ENCODE measurements around the gene DSCAML1. TPM values are rescaled to one million over a fixed set of nuclear protein-coding genes. Genes with fewer than 3 reads are reported as not detected.

DSCAML1 gene
- total and polyA plus RNA-seq, 7 donors: 0.04 to 0.52 (median 0.06) TPM

DNA sequence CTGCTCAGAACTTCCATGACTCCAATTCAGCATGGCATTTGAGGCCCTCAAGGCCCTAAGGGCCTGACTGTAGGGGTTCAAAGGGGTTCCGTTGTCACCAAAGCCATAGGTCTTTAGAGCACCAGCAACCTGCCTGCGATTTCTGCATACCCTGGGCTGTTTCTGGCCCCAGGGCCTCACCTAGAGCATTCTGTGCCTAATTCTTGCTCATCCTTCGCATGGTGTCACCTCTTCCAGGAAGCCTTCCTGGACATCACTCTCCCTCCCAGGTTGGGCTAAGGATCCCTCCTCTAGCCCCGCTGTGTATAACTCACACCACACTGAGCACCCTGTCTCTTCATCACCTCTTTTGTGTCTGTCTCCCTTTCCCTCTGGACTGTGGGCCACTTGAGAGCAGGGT lies 275.0 kb downstream of the DSCAML1 start:
- Histone ChIP-seq H3K27me3 (ENCODE audit: insufficient read depth in 3 of 3, low read length in 2 of 3) (peaks cover 0 to 1% (median 0%) of the 10 kb centered on the region in 3 donors), H3K27ac (no peak overlapping the region), H3K4me1 (no peaks in the 10 kb centered on the region), H3K9me3 (no peaks in the 10 kb centered on the region), H3K36me3 (ENCODE audit: insufficient read depth in 1 of 2, low read depth in 1 of 2) (no peaks in the 10 kb centered on the region), H3K4me3 (no peak overlapping the region)
- intact Hi-C loops (cut with DNase I): no loop called here
- TF ChIP-seq, protein P1, sequence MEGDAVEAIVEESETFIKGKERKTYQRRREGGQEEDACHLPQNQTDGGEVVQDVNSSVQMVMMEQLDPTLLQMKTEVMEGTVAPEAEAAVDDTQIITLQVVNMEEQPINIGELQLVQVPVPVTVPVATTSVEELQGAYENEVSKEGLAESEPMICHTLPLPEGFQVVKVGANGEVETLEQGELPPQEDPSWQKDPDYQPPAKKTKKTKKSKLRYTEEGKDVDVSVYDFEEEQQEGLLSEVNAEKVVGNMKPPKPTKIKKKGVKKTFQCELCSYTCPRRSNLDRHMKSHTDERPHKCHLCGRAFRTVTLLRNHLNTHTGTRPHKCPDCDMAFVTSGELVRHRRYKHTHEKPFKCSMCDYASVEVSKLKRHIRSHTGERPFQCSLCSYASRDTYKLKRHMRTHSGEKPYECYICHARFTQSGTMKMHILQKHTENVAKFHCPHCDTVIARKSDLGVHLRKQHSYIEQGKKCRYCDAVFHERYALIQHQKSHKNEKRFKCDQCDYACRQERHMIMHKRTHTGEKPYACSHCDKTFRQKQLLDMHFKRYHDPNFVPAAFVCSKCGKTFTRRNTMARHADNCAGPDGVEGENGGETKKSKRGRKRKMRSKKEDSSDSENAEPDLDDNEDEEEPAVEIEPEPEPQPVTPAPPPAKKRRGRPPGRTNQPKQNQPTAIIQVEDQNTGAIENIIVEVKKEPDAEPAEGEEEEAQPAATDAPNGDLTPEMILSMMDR (IDR thresholded peaks at IDR 0.05): no peak
- no peak for DNase-seq
- 64 to 96% (median 93%) methylated on average over 4 of the region's 4 CpGs for WGBS, 3 donors
- ATAC-seq: no peak

DNA sequence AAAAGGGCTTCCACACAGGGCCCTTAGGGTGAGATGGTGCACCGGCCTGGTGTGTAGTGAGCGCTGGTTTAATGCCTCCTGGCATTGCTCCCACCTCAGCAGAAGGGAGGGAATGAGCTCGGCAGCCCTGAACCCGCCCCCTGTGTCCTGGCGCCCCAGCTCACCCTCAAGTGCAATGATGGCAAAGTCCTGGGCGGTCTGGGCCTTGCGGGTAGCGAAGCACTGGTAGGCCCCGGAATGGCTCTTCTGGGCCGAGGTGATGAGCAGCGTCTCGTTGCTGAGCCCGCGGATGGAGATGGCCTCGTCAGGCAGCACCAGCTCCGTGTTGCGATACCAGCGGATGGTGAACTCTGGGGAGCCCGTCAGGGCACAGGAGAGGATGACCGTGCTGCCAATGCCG lies 276.1 kb downstream of the DSCAML1 start:
- no peak for DNase-seq
- no peak for ATAC-seq
- TF ChIP-seq, protein P1 (IDR thresholded peaks at IDR 0.05): no peak
- Histone ChIP-seq H3K9me3 (no peaks in the 10 kb centered on the region), H3K4me1 (no peaks in the 10 kb centered on the region), H3K36me3 (ENCODE audit: insufficient read depth in 1 of 2, low read depth in 1 of 2) (no peaks in the 10 kb centered on the region), H3K27me3 (ENCODE audit: insufficient read depth in 3 of 3, low read length in 2 of 3) (peaks cover 0 to under 1% (median 0%) of the 10 kb centered on the region in 3 donors), H3K4me3 (no peak overlapping the region), H3K27ac (no peak overlapping the region)
- intact Hi-C loops (cut with DNase I): no loop called here
- 90 to 91% (median 91%) methylated on average over 21 of the region's 21 CpGs for WGBS, 3 donors

DNA sequence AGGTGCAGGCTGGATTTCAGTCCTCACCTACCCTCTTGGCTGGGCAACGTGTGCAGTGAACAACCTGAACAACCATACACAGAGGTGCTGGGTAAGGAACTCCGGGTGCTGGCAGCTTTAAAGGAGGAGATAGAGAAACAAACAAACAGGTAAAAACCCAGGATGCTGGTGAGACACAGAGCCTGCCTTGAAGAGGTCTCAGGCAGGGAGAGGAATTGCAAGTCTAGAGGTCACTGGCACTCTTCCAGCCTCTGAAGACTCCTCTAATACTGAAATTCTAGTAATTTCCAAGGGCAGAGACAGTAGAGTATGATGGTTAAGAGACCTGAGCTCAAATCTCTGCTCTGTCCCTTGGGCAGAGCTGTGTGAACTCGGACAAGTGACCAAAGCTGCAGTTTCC lies 276.8 kb downstream of the DSCAML1 start:
- no peaks in the 10 kb centered on the region for H3K4me1 ChIP-seq
- intact Hi-C loops (cut with DNase I): no loop called here
- H3K9me3 ChIP-seq: no peaks in the 10 kb centered on the region
- H3K36me3 ChIP-seq (ENCODE audit: insufficient read depth in 1 of 2, low read depth in 1 of 2): no peaks in the 10 kb centered on the region
- TF ChIP-seq, protein P1 (IDR thresholded peaks at IDR 0.05): no peak
- H3K27ac ChIP-seq: no peak overlapping the region
- no peak overlapping the region for H3K4me3 ChIP-seq
- ATAC-seq (no peak), DNase-seq (no peak)
- H3K27me3 ChIP-seq (ENCODE audit: insufficient read depth in 3 of 3, low read length in 2 of 3): peaks cover 0 to 2% (median 0%) of the 10 kb centered on the region in 3 donors
- WGBS, 3 donors: 82 to 86% (median 85%) methylated on average over 3 of the region's 3 CpGs

DNA sequence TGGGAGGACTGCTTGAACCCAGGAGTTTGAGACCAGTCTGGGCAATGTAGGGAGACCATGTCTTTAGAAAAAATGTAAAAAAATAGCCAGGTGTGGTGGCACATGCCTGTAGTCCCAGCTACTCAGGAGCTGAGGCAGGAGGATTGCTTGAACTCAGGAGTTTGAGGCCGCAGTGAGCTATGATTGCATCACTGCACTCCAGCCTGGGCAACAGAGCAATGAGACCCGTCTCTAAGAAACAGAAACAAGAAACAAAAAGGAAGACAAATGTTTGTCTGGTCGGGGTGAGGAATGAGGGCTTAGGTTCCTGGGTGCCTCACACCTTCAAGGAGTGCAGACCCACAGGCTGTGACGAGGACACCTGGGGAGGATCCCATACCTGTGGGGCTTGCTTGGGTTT lies 277.4 kb downstream of the DSCAML1 start:
- H3K4me1 ChIP-seq: no peaks in the 10 kb centered on the region
- TF ChIP-seq, protein P1 (IDR thresholded peaks at IDR 0.05): no peak
- intact Hi-C loops (cut with DNase I): no loop called here
- no peak for DNase-seq
- no peak for ATAC-seq
- 74 to 80% (median 77%) methylated on average over 4 of the region's 4 CpGs for WGBS, 3 donors
- no peak overlapping the region for H3K4me3 ChIP-seq
- H3K27me3 ChIP-seq (ENCODE audit: insufficient read depth in 3 of 3, low read length in 2 of 3): peaks cover 0 to 2% (median 0%) of the 10 kb centered on the region in 3 donors
- no peaks in the 10 kb centered on the region for H3K9me3 ChIP-seq
- no peaks in the 10 kb centered on the region for H3K36me3 ChIP-seq (ENCODE audit: insufficient read depth in 1 of 2, low read depth in 1 of 2)
- H3K27ac ChIP-seq: no peak overlapping the region

DNA sequence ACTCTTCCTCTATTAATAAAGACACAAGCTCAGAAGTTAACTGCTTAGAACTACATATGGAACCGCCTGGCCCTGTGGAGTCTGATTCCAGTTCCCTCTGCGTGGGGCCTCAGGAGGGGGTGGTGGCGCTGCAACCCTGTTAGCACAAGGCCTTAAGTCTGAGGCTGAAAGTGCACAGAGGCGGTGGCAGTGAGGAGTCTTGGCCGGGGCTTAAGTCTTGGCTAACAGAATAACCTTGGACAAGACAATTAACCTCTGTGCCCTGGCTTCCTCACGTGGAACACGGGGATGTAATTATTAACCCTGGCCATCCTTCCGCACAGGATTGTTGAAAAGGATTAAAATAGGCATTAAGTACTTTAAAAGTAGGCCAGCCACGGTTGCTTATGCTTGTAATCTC lies 277.8 kb downstream of the DSCAML1 start:
- intact Hi-C loops (cut with DNase I): no loop called here
- ATAC-seq (no peak), DNase-seq (no peak)
- no peak overlapping the region for H3K4me3 ChIP-seq
- H3K4me1 ChIP-seq: no peaks in the 10 kb centered on the region
- WGBS, 3 donors: 54 to 56% (median 54%) methylated on average over 9 of the region's 9 CpGs
- H3K27ac ChIP-seq: no peak overlapping the region
- no peaks in the 10 kb centered on the region for H3K9me3 ChIP-seq
- H3K36me3 ChIP-seq (ENCODE audit: insufficient read depth in 1 of 2, low read depth in 1 of 2): no peaks in the 10 kb centered on the region
- H3K27me3 ChIP-seq (ENCODE audit: insufficient read depth in 3 of 3, low read length in 2 of 3): peaks cover 0 to 2% (median 0%) of the 10 kb centered on the region in 3 donors
- TF ChIP-seq, protein P1 (IDR thresholded peaks at IDR 0.05): no peak

Measured in psoas muscle (tissue), 8 donors.